ENCODE results near the gene PNPLA2.

The PNPLA2 gene

GRCh38 chr11:843818-844692, 25.3 kb downstream of the PNPLA2 start:
- DNase-seq (ENCODE audit: low read depth in 3 of 3), result no peak

- no peak for DNase-seq (ENCODE audit: low read depth in 3 of 3)
These were observed 26.3 kb downstream of the PNPLA2 start for GRCh38 chr11:844693-845644.

- no peak for DNase-seq (ENCODE audit: low read depth in 3 of 3)
These were observed 27.3 kb downstream of the PNPLA2 start for GRCh38 chr11:845872-846495.

GRCh38 chr11:846496-847098, 27.9 kb downstream of the PNPLA2 start:
- DNase-seq (ENCODE audit: low read depth in 3 of 3), result no peak

GRCh38 chr11:847876-848275, 29.2 kb downstream of the PNPLA2 start:
- no peak for DNase-seq (ENCODE audit: low read depth in 3 of 3)

- peak; percentile 39 to 50 (median 40) for DNase-seq (ENCODE audit: low read depth in 3 of 3)
These were observed 29.7 kb downstream of the PNPLA2 start for GRCh38 chr11:848380-848931.

GRCh38 chr11:849104-849824, 30.6 kb downstream of the PNPLA2 start:
- DNase-seq (ENCODE audit: low read depth in 3 of 3), result no peak

GRCh38 chr11:849951-850774, 31.4 kb downstream of the PNPLA2 start:
- DNase-seq (ENCODE audit: low read depth in 3 of 3), result no peak

GRCh38 chr11:850775-851763, 32.4 kb downstream of the PNPLA2 start:
- DNase-seq (ENCODE audit: low read depth in 3 of 3), result no peak

GRCh38 chr11:852762-853161, 34.0 kb downstream of the PNPLA2 start:
- DNase-seq (ENCODE audit: low read depth in 3 of 3), result no peak

- no peak for DNase-seq (ENCODE audit: low read depth in 3 of 3)
These were observed 35.2 kb downstream of the PNPLA2 start for GRCh38 chr11:853682-854448.

GRCh38 chr11:854601-855329, 36.1 kb downstream of the PNPLA2 start:
- DNase-seq (ENCODE audit: low read depth in 3 of 3), result no peak

- no peak for DNase-seq (ENCODE audit: low read depth in 3 of 3)
These were observed 36.6 kb downstream of the PNPLA2 start for GRCh38 chr11:855330-855674.

- DNase-seq (ENCODE audit: low read depth in 3 of 3), result no peak
These were observed 37.1 kb downstream of the PNPLA2 start for GRCh38 chr11:855796-856195.

GRCh38 chr11:856397-856796, 37.7 kb downstream of the PNPLA2 start:
- no peak for DNase-seq (ENCODE audit: low read depth in 3 of 3)

- DNase-seq (ENCODE audit: low read depth in 3 of 3), result no peak
These were observed 39.5 kb downstream of the PNPLA2 start for GRCh38 chr11:858053-858761.
